ENCODE measurements around the gene HPGDS. TPM values are rescaled to one million over a fixed set of nuclear protein-coding genes. Genes with fewer than 3 reads are reported as not detected.
"Not testable (repeated sequence)": the region's sequence is repeated elsewhere in the genome, so short reads cannot be mapped to it uniquely, and the experiment has no call there.

Gene HPGDS
- total and polyA plus RNA-seq, 4 donors: 0.08 to 4.9 (median 0.18) TPM

DNA sequence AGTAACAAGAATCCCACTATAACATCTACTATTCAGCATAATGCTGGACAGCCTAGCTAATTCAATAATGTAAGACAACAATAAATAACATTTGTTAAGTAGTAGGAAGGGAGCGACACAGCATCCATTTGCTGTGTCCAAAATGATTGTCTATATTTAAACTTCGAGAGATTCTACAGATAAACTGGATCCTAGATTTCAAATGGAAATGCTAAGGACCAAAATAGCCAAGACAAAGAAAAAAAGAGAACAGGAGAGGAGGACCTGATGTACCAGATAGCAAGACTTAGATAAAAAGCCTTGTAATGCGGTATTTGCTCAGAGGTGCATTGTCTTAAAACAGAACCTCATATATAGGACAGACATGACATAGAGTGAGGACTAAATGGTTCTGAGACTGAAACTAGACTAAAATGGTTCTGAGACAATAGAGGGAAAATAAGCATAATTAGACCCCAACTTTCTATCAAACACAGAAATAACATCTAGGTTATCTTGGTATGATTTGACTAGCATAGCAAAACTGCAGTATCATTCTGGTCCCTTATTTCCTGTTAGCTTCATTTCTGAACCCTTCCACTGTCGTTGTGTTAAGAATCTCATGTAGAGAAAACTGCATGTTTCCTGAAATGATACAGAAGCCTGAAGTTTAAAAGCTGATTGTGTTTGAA lies 3.8 kb downstream of the HPGDS start:
- Histone ChIP-seq H3K36me3 (ENCODE audit: control insufficient read depth in 4 of 4, insufficient read depth in 3 of 4, low read depth in 1 of 4, low read length in 3 of 4) (no peaks in the 10 kb centered on the region), H3K9me3 (ENCODE audit: control insufficient read depth in 4 of 4, low read length in 3 of 4) (no peaks in the 10 kb centered on the region), H3K4me1 (ENCODE audit: control insufficient read depth in 4 of 4, insufficient read depth in 4 of 4, low read length in 3 of 4) (no peaks in the 10 kb centered on the region), H3K27me3 (ENCODE audit: control insufficient read depth in 4 of 4, insufficient read depth in 4 of 4, low read length in 3 of 4) (no peaks in the 10 kb centered on the region), H3K27ac (ENCODE audit: low read depth in 1 of 2, low read length in 2 of 2) (no peak overlapping the region), H3K9ac (ENCODE audit: low read depth in 1 of 2, low read length in 2 of 2) (no peak overlapping the region), H3K4me3 (ENCODE audit: low read depth in 1 of 3, low read length in 3 of 3) (no peak overlapping the region)
- no peak for DNase-seq (ENCODE audit: low spot score)
- TF ChIP-seq TAF1 (conservative IDR thresholded peaks at IDR 0.05) (no peak), HNF4A (conservative IDR thresholded peaks at IDR 0.05) (no peak), SP1 (IDR thresholded peaks at IDR 0.05) (no peak), FOXA1 (IDR thresholded peaks at IDR 0.05) (no peak), FOXA2 (IDR thresholded peaks at IDR 0.05) (no peak), EGR1 (IDR thresholded peaks at IDR 0.05; ENCODE audit: low read depth in 2 of 2) (no peak), GABPA (IDR thresholded peaks at IDR 0.05 in 1 of 2, conservative IDR thresholded peaks at IDR 0.05 in 1 of 2) (no peak), RAD21 (IDR thresholded peaks at IDR 0.05) (no peak), RXRA (IDR thresholded peaks at IDR 0.05) (no peak), YY1 (IDR thresholded peaks at IDR 0.05) (no peak), JUND (IDR thresholded peaks at IDR 0.05) (no peak)
- TF ChIP-seq, protein P1, sequence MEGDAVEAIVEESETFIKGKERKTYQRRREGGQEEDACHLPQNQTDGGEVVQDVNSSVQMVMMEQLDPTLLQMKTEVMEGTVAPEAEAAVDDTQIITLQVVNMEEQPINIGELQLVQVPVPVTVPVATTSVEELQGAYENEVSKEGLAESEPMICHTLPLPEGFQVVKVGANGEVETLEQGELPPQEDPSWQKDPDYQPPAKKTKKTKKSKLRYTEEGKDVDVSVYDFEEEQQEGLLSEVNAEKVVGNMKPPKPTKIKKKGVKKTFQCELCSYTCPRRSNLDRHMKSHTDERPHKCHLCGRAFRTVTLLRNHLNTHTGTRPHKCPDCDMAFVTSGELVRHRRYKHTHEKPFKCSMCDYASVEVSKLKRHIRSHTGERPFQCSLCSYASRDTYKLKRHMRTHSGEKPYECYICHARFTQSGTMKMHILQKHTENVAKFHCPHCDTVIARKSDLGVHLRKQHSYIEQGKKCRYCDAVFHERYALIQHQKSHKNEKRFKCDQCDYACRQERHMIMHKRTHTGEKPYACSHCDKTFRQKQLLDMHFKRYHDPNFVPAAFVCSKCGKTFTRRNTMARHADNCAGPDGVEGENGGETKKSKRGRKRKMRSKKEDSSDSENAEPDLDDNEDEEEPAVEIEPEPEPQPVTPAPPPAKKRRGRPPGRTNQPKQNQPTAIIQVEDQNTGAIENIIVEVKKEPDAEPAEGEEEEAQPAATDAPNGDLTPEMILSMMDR (IDR thresholded peaks at IDR 0.05; ENCODE audit: low read depth, low read length, missing input control): no peak
- TF ChIP-seq, protein P2, sequence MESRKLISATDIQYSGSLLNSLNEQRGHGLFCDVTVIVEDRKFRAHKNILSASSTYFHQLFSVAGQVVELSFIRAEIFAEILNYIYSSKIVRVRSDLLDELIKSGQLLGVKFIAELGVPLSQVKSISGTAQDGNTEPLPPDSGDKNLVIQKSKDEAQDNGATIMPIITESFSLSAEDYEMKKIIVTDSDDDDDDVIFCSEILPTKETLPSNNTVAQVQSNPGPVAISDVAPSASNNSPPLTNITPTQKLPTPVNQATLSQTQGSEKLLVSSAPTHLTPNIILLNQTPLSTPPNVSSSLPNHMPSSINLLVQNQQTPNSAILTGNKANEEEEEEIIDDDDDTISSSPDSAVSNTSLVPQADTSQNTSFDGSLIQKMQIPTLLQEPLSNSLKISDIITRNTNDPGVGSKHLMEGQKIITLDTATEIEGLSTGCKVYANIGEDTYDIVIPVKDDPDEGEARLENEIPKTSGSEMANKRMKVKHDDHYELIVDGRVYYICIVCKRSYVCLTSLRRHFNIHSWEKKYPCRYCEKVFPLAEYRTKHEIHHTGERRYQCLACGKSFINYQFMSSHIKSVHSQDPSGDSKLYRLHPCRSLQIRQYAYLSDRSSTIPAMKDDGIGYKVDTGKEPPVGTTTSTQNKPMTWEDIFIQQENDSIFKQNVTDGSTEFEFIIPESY (IDR thresholded peaks at IDR 0.05): no peak
- TF ChIP-seq, protein P3, sequence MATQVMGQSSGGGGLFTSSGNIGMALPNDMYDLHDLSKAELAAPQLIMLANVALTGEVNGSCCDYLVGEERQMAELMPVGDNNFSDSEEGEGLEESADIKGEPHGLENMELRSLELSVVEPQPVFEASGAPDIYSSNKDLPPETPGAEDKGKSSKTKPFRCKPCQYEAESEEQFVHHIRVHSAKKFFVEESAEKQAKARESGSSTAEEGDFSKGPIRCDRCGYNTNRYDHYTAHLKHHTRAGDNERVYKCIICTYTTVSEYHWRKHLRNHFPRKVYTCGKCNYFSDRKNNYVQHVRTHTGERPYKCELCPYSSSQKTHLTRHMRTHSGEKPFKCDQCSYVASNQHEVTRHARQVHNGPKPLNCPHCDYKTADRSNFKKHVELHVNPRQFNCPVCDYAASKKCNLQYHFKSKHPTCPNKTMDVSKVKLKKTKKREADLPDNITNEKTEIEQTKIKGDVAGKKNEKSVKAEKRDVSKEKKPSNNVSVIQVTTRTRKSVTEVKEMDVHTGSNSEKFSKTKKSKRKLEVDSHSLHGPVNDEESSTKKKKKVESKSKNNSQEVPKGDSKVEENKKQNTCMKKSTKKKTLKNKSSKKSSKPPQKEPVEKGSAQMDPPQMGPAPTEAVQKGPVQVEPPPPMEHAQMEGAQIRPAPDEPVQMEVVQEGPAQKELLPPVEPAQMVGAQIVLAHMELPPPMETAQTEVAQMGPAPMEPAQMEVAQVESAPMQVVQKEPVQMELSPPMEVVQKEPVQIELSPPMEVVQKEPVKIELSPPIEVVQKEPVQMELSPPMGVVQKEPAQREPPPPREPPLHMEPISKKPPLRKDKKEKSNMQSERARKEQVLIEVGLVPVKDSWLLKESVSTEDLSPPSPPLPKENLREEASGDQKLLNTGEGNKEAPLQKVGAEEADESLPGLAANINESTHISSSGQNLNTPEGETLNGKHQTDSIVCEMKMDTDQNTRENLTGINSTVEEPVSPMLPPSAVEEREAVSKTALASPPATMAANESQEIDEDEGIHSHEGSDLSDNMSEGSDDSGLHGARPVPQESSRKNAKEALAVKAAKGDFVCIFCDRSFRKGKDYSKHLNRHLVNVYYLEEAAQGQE (IDR thresholded peaks at IDR 0.05): no peak
- TF ChIP-seq, protein P4, sequence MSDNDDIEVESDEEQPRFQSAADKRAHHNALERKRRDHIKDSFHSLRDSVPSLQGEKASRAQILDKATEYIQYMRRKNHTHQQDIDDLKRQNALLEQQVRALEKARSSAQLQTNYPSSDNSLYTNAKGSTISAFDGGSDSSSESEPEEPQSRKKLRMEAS (IDR thresholded peaks at IDR 0.05): no peak
- 75% methylated on average over 4 of the region's 4 CpGs for WGBS

DNA sequence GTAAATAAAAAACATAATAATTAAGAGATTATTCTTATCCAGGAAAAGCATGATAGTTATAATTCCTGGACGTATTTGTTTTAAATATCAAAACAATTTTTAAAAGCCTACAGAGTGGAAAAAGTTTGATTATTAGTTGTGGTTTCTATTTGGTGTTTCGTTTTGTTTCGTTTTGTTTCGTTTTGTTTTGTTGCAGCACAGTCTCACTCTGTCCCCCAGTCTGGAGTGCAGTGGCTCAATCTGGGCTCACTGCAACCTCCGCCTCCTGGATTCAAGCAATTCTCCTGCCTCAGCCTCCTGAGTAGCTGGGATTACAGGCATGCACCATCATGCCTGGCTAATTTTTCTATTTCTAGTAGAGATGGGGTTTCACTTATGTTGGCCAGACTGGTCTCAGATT lies 5.8 kb downstream of the HPGDS start:
- H3K9ac ChIP-seq (ENCODE audit: low read depth in 1 of 2, low read length in 2 of 2); H3K4me3 ChIP-seq (ENCODE audit: low read depth in 1 of 3, low read length in 3 of 3); H3K27me3 ChIP-seq (ENCODE audit: control insufficient read depth in 4 of 4, insufficient read depth in 4 of 4, low read length in 3 of 4); H3K4me1 ChIP-seq (ENCODE audit: control insufficient read depth in 4 of 4, insufficient read depth in 4 of 4, low read length in 3 of 4); DNase-seq (ENCODE audit: low spot score); H3K9me3 ChIP-seq (ENCODE audit: control insufficient read depth in 4 of 4, low read length in 3 of 4); H3K36me3 ChIP-seq (ENCODE audit: control insufficient read depth in 4 of 4, insufficient read depth in 3 of 4, low read depth in 1 of 4, low read length in 3 of 4); H3K27ac ChIP-seq (ENCODE audit: low read depth in 1 of 2, low read length in 2 of 2): not testable (repeated sequence)
- WGBS: 90% methylated on average over 5 of the region's 5 CpGs

Data from liver (tissue), 9 donors.